Measurements from ENCODE around the gene NFATC2IP.
"Not testable (repeated sequence)": the region's sequence is repeated elsewhere in the genome, so short reads cannot be mapped to it uniquely, and the experiment has no call there.

The NFATC2IP gene

GRCh38 chr16:28998837-28999236, 48.1 kb downstream of the NFATC2IP start:
- DNase-seq (ENCODE audit: low spot score) = no peak

GRCh38 chr16:28999577-28999976, 48.8 kb downstream of the NFATC2IP start:
- DNase-seq (ENCODE audit: low spot score) = no peak

- DNase-seq (ENCODE audit: low spot score) = no peak
Measured at GRCh38 chr16:29000019-29000418, 49.3 kb downstream of the NFATC2IP start.

GRCh38 chr16:29004496-29005139, 53.9 kb downstream of the NFATC2IP start:
- DNase-seq (ENCODE audit: low spot score) = not testable (repeated sequence)

GRCh38 chr16:29007730-29008593, 57.2 kb downstream of the NFATC2IP start:
- peak; percentile 90 for DNase-seq (ENCODE audit: low spot score)

- DNase-seq (ENCODE audit: low spot score) = peak; percentile 88
Measured at GRCh38 chr16:29009050-29009837, 58.5 kb downstream of the NFATC2IP start.

- peak; percentile 26 for DNase-seq (ENCODE audit: low spot score)
Measured at GRCh38 chr16:29009838-29010166, 59.1 kb downstream of the NFATC2IP start.

- peak; percentile 18 for DNase-seq (ENCODE audit: low spot score)
Measured at GRCh38 chr16:29011112-29011511, 60.4 kb downstream of the NFATC2IP start.

- DNase-seq (ENCODE audit: low spot score) = no peak
Measured at GRCh38 chr16:29011851-29012250, 61.1 kb downstream of the NFATC2IP start.

- DNase-seq (ENCODE audit: low spot score) = no peak
Measured at GRCh38 chr16:29012913-29013553, 62.3 kb downstream of the NFATC2IP start.

- DNase-seq (ENCODE audit: low spot score) = no peak
Measured at GRCh38 chr16:29014561-29015069, 63.9 kb downstream of the NFATC2IP start.

All from hematopoietic multipotent progenitor cell treated with erythropoietin and hydrocortisone succinate and interleukin-3 and kit ligand, for 15 days (in vitro differentiated cells).